Mesenchymal stem cell (in vitro differentiated cells and primary cell): ENCODE results near the gene LMTK2.

ENCODE experiments used
- DNase-seq: peaks from one replicate; pipeline ENCODE4 v3.0.0-alpha.2; 2013
- H2AFZ ChIP-seq: one replicate; pipeline ENCODE4 v1.6.1; 2013; ENCODE audit warnings: low read depth, mild to moderate bottlenecking, control low read depth, inconsistent platforms, low read length, moderate library complexity
- H2AK5ac ChIP-seq: 2 replicates; pipeline ENCODE4 v1.6.1; 2013; ENCODE audit warnings: low read length, moderate library complexity, mild to moderate bottlenecking, inconsistent platforms; ENCODE audit not compliant: severe bottlenecking
- H2BK120ac ChIP-seq: one replicate; pipeline ENCODE4 v1.6.1; 2013; ENCODE audit warnings: low read depth, mild to moderate bottlenecking, inconsistent platforms, low read length, moderate library complexity
- H2BK12ac ChIP-seq, 2 experiments: one replicate each; pipeline ENCODE4 v1.6.1; 2013; ENCODE audit warnings: inconsistent platforms in 2 of 2, low read length in 2 of 2, mild to moderate bottlenecking in 2 of 2, moderate library complexity in 2 of 2, control low read depth in 1 of 2
- H2BK15ac ChIP-seq: one replicate; pipeline ENCODE4 v1.6.1; 2013; ENCODE audit warnings: mild to moderate bottlenecking, low read depth, inconsistent platforms; ENCODE audit not compliant: poor library complexity, severe bottlenecking
- H2BK5ac ChIP-seq: 2 replicates; pipeline ENCODE4 v1.6.1; 2013; ENCODE audit warnings: low read depth, mild to moderate bottlenecking, low read length, control low read depth, inconsistent platforms; ENCODE audit not compliant: poor library complexity, severe bottlenecking
- H3K14ac ChIP-seq, 2 experiments: one replicate each; pipeline ENCODE4 v1.6.1; 2013; ENCODE audit warnings: inconsistent platforms in 2 of 2, low read length in 2 of 2, control low read depth in 1 of 2, mild to moderate bottlenecking in 1 of 2, moderate library complexity in 1 of 2
- H3K18ac ChIP-seq, 2 experiments: one replicate each; pipeline ENCODE4 v1.6.1; 2013; ENCODE audit warnings: inconsistent platforms in 2 of 2, low read length in 2 of 2, control low read depth in 1 of 2, low read depth in 1 of 2, mild to moderate bottlenecking in 1 of 2
- H3K23ac ChIP-seq, 2 experiments: one replicate each; pipeline ENCODE4 v1.6.1; 2013; ENCODE audit warnings: inconsistent platforms in 2 of 2, low read length in 2 of 2, mild to moderate bottlenecking in 2 of 2, moderate library complexity in 2 of 2, control low read depth in 1 of 2
- H3K27ac ChIP-seq: 2 replicates; pipeline ENCODE4 v1.5.1; 2013; ENCODE audit warnings: mild to moderate bottlenecking, moderate library complexity, low read length, control low read depth, inconsistent platforms; ENCODE audit not compliant: poor library complexity, severe bottlenecking
- H3K27me3 ChIP-seq, 2 experiments: 2 replicates each; pipeline versions ENCODE4 v1.6.1 to v1.7.0; 2013; ENCODE audit warnings: low read length in 2 of 2, mild to moderate bottlenecking in 2 of 2, moderate library complexity in 2 of 2, control low read depth in 1 of 2, inconsistent platforms in 1 of 2; ENCODE audit not compliant: control insufficient read depth in 1 of 2, insufficient read depth in 1 of 2
- H3K36me3 ChIP-seq, 2 experiments: 2 replicates each; pipeline versions ENCODE4 v1.6.1 to v1.7.0; 2013; ENCODE audit warnings: low read length in 2 of 2, control low read depth in 1 of 2, inconsistent platforms in 1 of 2, low read depth in 1 of 2, mild to moderate bottlenecking in 1 of 2; ENCODE audit not compliant: insufficient read depth in 2 of 2, control insufficient read depth in 1 of 2
- H3K4ac ChIP-seq, 2 experiments: one replicate each; pipeline ENCODE4 v1.6.1; 2013; ENCODE audit warnings: inconsistent platforms in 2 of 2, low read length in 2 of 2, mild to moderate bottlenecking in 2 of 2, moderate library complexity in 2 of 2, control low read depth in 1 of 2, low read depth in 1 of 2
- H3K4me1 ChIP-seq: 2 replicates; pipeline ENCODE4 v1.6.1; 2013; ENCODE audit warnings: low read depth, low read length, control low read depth; ENCODE audit not compliant: control insufficient read depth, insufficient read depth
- H3K4me2 ChIP-seq: 2 replicates; pipeline ENCODE4 v1.6.1; 2013; ENCODE audit warnings: low read length, mild to moderate bottlenecking, inconsistent platforms; ENCODE audit not compliant: poor library complexity, severe bottlenecking
- H3K4me3 ChIP-seq, 2 experiments: 2 replicates each; pipeline versions ENCODE4 v1.5.1 to v1.7.0; 2013; ENCODE audit warnings: low read length in 2 of 2, mild to moderate bottlenecking in 2 of 2, control low read depth in 1 of 2, low read depth in 1 of 2; ENCODE audit not compliant: insufficient read depth in 1 of 2
- H3K79me1 ChIP-seq: replicated peaks from 2 replicates; pipeline ENCODE4 v1.6.1; 2013; ENCODE audit warnings: mild to moderate bottlenecking, control low read depth, low read length, inconsistent platforms; ENCODE audit not compliant: poor library complexity, severe bottlenecking
- H3K9ac ChIP-seq: 2 replicates; pipeline ENCODE4 v1.7.0; 2013; ENCODE audit warnings: mild to moderate bottlenecking, low read length, moderate library complexity
- H3K9me3 ChIP-seq: 2 replicates; pipeline ENCODE4 v1.7.0; 2013; ENCODE audit warnings: mild to moderate bottlenecking, low read length; ENCODE audit not compliant: control insufficient read depth
- H4K8ac ChIP-seq: one replicate; pipeline ENCODE4 v1.6.1; 2013; ENCODE audit warnings: inconsistent platforms, mild to moderate bottlenecking, low read length, moderate library complexity
- H4K91ac ChIP-seq: one replicate; pipeline ENCODE4 v1.6.1; 2013; ENCODE audit warnings: mild to moderate bottlenecking, low read length, inconsistent platforms
- WGBS: methylation state at CpG from one replicate; pipeline ENCODE4 v1.1.7; 2013; ENCODE audit warnings: mixed read lengths; 5-methylcytosine and 5-hydroxymethylcytosine counted together

Gene LMTK2

GRCh38 chr7:98110249-98111022 lies 3.8 kb downstream of the LMTK2 start:
- Histone ChIP-seq H3K18ac (no peak overlapping the region), H3K23ac (no peak overlapping the region), H3K4ac (no peak overlapping the region), H2BK5ac (no peak overlapping the region), H4K91ac (no peak overlapping the region), H3K14ac (no peak overlapping the region), H3K4me2 (no peak overlapping the region), H3K27me3 (no peaks in the 10 kb centered on the region), H2BK15ac (no peak overlapping the region), H3K4me1 (peaks cover 3% of the 10 kb centered on the region), H3K27ac (peak overlapping the region; percentile 34), H3K4me3 (no peak overlapping the region), H3K9me3 (no peaks in the 10 kb centered on the region), H4K8ac (no peak overlapping the region), H3K9ac (peak overlapping the region; percentile 17), H3K36me3 (peaks cover 0 to 3% of the 10 kb centered on the region in 2 experiments), H3K79me1 (peaks cover 25% of the 10 kb centered on the region), H2BK12ac (no peak overlapping the region), H2AFZ (no peak overlapping the region), H2AK5ac (no peak overlapping the region), H2BK120ac (no peak overlapping the region)
- DNase-seq: no peak
- 78% methylated on average over 7 of the region's 11 CpGs for WGBS

DNA sequence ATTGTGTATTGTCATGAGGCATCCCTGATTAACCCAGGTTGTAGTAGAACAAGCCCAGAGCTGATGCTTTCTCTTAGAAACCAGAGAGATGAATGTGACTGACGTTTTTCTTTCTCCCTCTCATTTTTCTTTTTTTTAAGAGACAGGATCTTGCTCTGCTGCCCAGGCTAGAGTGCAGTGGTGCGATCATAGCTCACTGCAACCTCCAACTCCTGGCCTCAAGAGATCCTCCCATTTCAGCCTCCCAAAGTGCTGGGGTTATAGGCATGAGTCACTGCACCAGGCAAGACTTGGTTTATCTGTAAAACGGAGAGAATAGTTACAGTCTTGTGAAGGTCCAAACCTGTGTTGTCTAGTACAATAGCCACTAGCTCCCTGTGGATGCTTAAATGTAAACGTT lies 5.4 kb downstream of the LMTK2 start:
- H3K27ac ChIP-seq: no peak overlapping the region
- no peak overlapping the region for H4K91ac ChIP-seq
- no peak overlapping the region for H3K14ac ChIP-seq
- H3K27me3 ChIP-seq: no peaks in the 10 kb centered on the region
- 87% methylated on average over 4 of the region's 4 CpGs for WGBS
- no peak overlapping the region for H3K4me2 ChIP-seq
- H2BK12ac ChIP-seq: no peak overlapping the region
- H3K79me1 ChIP-seq: peaks cover 22% of the 10 kb centered on the region
- H2AK5ac ChIP-seq: peak overlapping the region; percentile 53
- H3K18ac ChIP-seq: no peak overlapping the region
- H2AFZ ChIP-seq: no peak overlapping the region
- H3K23ac ChIP-seq: no peak overlapping the region
- no peak overlapping the region for H3K4ac ChIP-seq
- H2BK120ac ChIP-seq: no peak overlapping the region
- H2BK15ac ChIP-seq: no peak overlapping the region
- DNase-seq: no peak
- H2BK5ac ChIP-seq: no peak overlapping the region
- H3K9ac ChIP-seq: no peak overlapping the region
- peaks cover 9% of the 10 kb centered on the region for H3K4me1 ChIP-seq
- H4K8ac ChIP-seq: no peak overlapping the region
- peaks cover 0 to under 1% of the 10 kb centered on the region in 2 experiments for H3K36me3 ChIP-seq
- no peak overlapping the region for H3K4me3 ChIP-seq
- no peaks in the 10 kb centered on the region for H3K9me3 ChIP-seq

GRCh38 chr7:98115746-98116525 lies 9.3 kb downstream of the LMTK2 start:
- Histone ChIP-seq H2BK120ac (no peak overlapping the region), H3K14ac (no peak overlapping the region), H3K27ac (no peak overlapping the region), H3K18ac (no peak overlapping the region), H2BK5ac (no peak overlapping the region), H3K4me1 (peaks cover 12% of the 10 kb centered on the region), H3K36me3 (no peaks in the 10 kb centered on the region), H2BK12ac (no peak overlapping the region), H3K4me3 (no peak overlapping the region), H3K79me1 (peaks cover 25% of the 10 kb centered on the region), H3K27me3 (no peaks in the 10 kb centered on the region), H2AFZ (no peak overlapping the region), H2BK15ac (no peak overlapping the region), H3K4ac (no peak overlapping the region), H3K23ac (no peak overlapping the region), H3K9ac (no peak overlapping the region), H2AK5ac (no peak overlapping the region), H3K9me3 (no peaks in the 10 kb centered on the region), H3K4me2 (no peak overlapping the region), H4K91ac (no peak overlapping the region), H4K8ac (no peak overlapping the region)
- 96% methylated on average over 9 of the region's 10 CpGs for WGBS
- DNase-seq: no peak

- Histone ChIP-seq H2BK120ac (no peak overlapping the region), H3K4ac (no peak overlapping the region), H3K18ac (peak overlapping the region in 1 of 2 experiments; percentile 3), H2AFZ (no peak overlapping the region), H3K23ac (no peak overlapping the region), H3K4me1 (peaks cover 12% of the 10 kb centered on the region), H3K9ac (no peak overlapping the region), H3K79me1 (peaks cover 31% of the 10 kb centered on the region), H4K91ac (no peak overlapping the region), H3K4me2 (no peak overlapping the region), H2BK12ac (no peak overlapping the region), H4K8ac (no peak overlapping the region), H3K27ac (no peak overlapping the region), H2BK5ac (no peak overlapping the region), H3K9me3 (no peaks in the 10 kb centered on the region), H2AK5ac (no peak overlapping the region), H3K4me3 (no peak overlapping the region), H3K36me3 (no peaks in the 10 kb centered on the region), H2BK15ac (no peak overlapping the region), H3K14ac (no peak overlapping the region), H3K27me3 (no peaks in the 10 kb centered on the region)
- peak; percentile 68 for DNase-seq
- 50% methylated on average over 5 of the region's 7 CpGs for WGBS
Measured at GRCh38 chr7:98116656-98117461, 10.2 kb downstream of the LMTK2 start.
